ENCODE results near the gene FRMD3. TPM values are rescaled to one million over a fixed set of nuclear protein-coding genes. Genes with fewer than 3 reads are reported as not detected.

FRMD3 gene
- total RNA-seq, 2 donors from 2014 or later, result 2.1 to 4.6 TPM

GRCh38 chr9:83208065-83208850 lies 329.9 kb downstream of the FRMD3 start:
- TF ChIP-seq POLR2A (IDR thresholded peaks at IDR 0.05) (no peak), CTCF (IDR thresholded peaks at IDR 0.05) (no peak)
- DNase-seq (no peak), ATAC-seq (peak; percentile 27)
- no peaks in the 10 kb centered on the region for H3K9me3 ChIP-seq
- intact Hi-C loops (cut with DNase I), result loop anchor here (10.0 kb wide), 1 partner anchor 337 kb away; no protein-coding TSS in a partner anchor
- no peaks in the 10 kb centered on the region for H3K27me3 ChIP-seq
- H3K27ac ChIP-seq, result no peak overlapping the region
- no peak overlapping the region for H3K4me3 ChIP-seq
- H3K4me1 ChIP-seq, result no peaks in the 10 kb centered on the region
- no peaks in the 10 kb centered on the region for H3K36me3 ChIP-seq (replicated peaks in 1 of 2; ENCODE audit: insufficient read depth in 1 of 2, low read depth in 2 of 2)
- 62 to 81% methylated on average over 9 of the region's 9 CpGs for WGBS, 2 donors

- Histone ChIP-seq H3K4me3 (no peak overlapping the region), H3K27ac (no peak overlapping the region), H3K27me3 (no peaks in the 10 kb centered on the region), H3K36me3 (replicated peaks in 1 of 2; ENCODE audit: insufficient read depth in 1 of 2, low read depth in 2 of 2) (no peaks in the 10 kb centered on the region), H3K9me3 (no peaks in the 10 kb centered on the region), H3K4me1 (no peaks in the 10 kb centered on the region)
- peak; percentile 13 to 59 (median 36) for DNase-seq
- ATAC-seq, result peak; percentile 66
- 52 to 61% methylated on average over 1 of the region's 1 CpG for WGBS, 2 donors
- TF ChIP-seq CTCF (IDR thresholded peaks at IDR 0.05) (peak in 6 of 7 experiments; percentile 15 to 56 (median 44)), POLR2A (IDR thresholded peaks at IDR 0.05) (no peak)
- intact Hi-C loops (cut with DNase I), result loop anchor here (10.0 kb wide), 1 partner anchor 341 kb away; no protein-coding TSS in a partner anchor
Measured at GRCh38 chr9:83204047-83204446, 334.2 kb downstream of the FRMD3 start.

- H3K27ac ChIP-seq, result no peak overlapping the region
- TF ChIP-seq POLR2A (IDR thresholded peaks at IDR 0.05) (no peak), CTCF (IDR thresholded peaks at IDR 0.05) (no peak)
- WGBS, 2 donors, result 95 to 96% methylated on average over 2 of the region's 2 CpGs
- no peaks in the 10 kb centered on the region for H3K36me3 ChIP-seq (replicated peaks in 1 of 2; ENCODE audit: insufficient read depth in 1 of 2, low read depth in 2 of 2)
- H3K4me1 ChIP-seq, result no peaks in the 10 kb centered on the region
- DNase-seq (no peak), ATAC-seq (no peak)
- no peaks in the 10 kb centered on the region for H3K27me3 ChIP-seq
- intact Hi-C loops (cut with DNase I), result loop anchor here (10.0 kb wide), 1 partner anchor 344 kb away; no protein-coding TSS in a partner anchor
- H3K4me3 ChIP-seq, result no peak overlapping the region
- no peaks in the 10 kb centered on the region for H3K9me3 ChIP-seq
Measured at GRCh38 chr9:83200531-83200930, 337.7 kb downstream of the FRMD3 start.

GRCh38 chr9:83199832-83200231 lies 338.4 kb downstream of the FRMD3 start:
- DNase-seq (no peak), ATAC-seq (no peak)
- Histone ChIP-seq H3K27me3 (no peaks in the 10 kb centered on the region), H3K4me1 (no peaks in the 10 kb centered on the region), H3K36me3 (replicated peaks in 1 of 2; ENCODE audit: insufficient read depth in 1 of 2, low read depth in 2 of 2) (no peaks in the 10 kb centered on the region), H3K27ac (no peak overlapping the region), H3K9me3 (no peaks in the 10 kb centered on the region), H3K4me3 (no peak overlapping the region)
- intact Hi-C loops (cut with DNase I), result loop anchor here (10.0 kb wide), 1 partner anchor 345 kb away; no protein-coding TSS in a partner anchor
- WGBS, 2 donors, result 48 to 51% methylated on average over 6 of the region's 6 CpGs
- no peak for TF ChIP-seq CTCF (IDR thresholded peaks at IDR 0.05)
- no peak for TF ChIP-seq POLR2A (IDR thresholded peaks at IDR 0.05)

Data from body of pancreas (tissue), 4 donors.